Calu3 (cell line): Measurements from ENCODE around the gene PTPRN2. TPM values are rescaled to one million over a fixed set of nuclear protein-coding genes. Genes with fewer than 3 reads are reported as not detected.

Experiments used
- BruUV-seq: library from RNA; stranded (reverse); fragments of 400-500 nt; replicated peaks from 2 replicates; lab custom pipeline; 2021; lab: Mats Ljungman, UMichigan
- CTCF ChIA-PET: fragments of 300-600 bp; sonication (Branson Sonifier 250); formaldehyde crosslinking; loops from one replicate; lab custom pipeline; 2022; ENCODE audit warnings: antibody characterized with exemption; lab: Charles Lee
- DNase-seq: peaks from one replicate; pipeline ENCODE4 v3.0.0; 2022
- H3K27ac Mint-ChIP-seq: one replicate; pipeline ENCODE4 v1.8.0; 2022; ENCODE audit warnings: mixed read lengths; ENCODE audit not compliant: unreplicated experiment
- H3K27me3 Mint-ChIP-seq: one replicate; pipeline ENCODE4 v1.8.0; 2022; ENCODE audit warnings: mixed read lengths; ENCODE audit not compliant: unreplicated experiment
- H3K36me3 Mint-ChIP-seq: one replicate; pipeline ENCODE4 v1.8.0; 2022; ENCODE audit warnings: mild to moderate bottlenecking, moderate library complexity, mixed read lengths; ENCODE audit not compliant: insufficient read depth, unreplicated experiment
- H3K4me1 Mint-ChIP-seq: one replicate; pipeline ENCODE4 v1.8.0; 2022; ENCODE audit warnings: mild to moderate bottlenecking, low read depth, mixed read lengths; ENCODE audit not compliant: unreplicated experiment
- H3K4me3 Mint-ChIP-seq: one replicate; pipeline ENCODE4 v1.8.0; 2022; ENCODE audit warnings: mild to moderate bottlenecking, low read depth, moderate library complexity, mixed read lengths; ENCODE audit not compliant: unreplicated experiment
- H3K9me3 Mint-ChIP-seq: one replicate; pipeline ENCODE4 v1.8.0; 2022; ENCODE audit warnings: low read depth, mixed read lengths; ENCODE audit not compliant: unreplicated experiment
- CTCF ChIP-seq: fragments of 200-600 bp; IDR thresholded peaks from one replicate; pipeline ENCODE4 v1.8.0; 2022; ENCODE audit warnings: antibody characterized with exemption; ENCODE audit not compliant: unreplicated experiment
- intact Hi-C: fragments of 100-400 bp; cut with micrococcal nuclease; formaldehyde crosslinking; loops from one replicate; pipeline ENCODE4 v1.10.0; 2022; ENCODE audit not compliant: unreplicated experiment
- total RNA-seq: library from RNA; stranded (reverse); gene quantifications from 2 replicates; pipeline ENCODE4 v1.2.3, GENCODE V29; 2022

PTPRN2 gene
- total RNA-seq, 1 experiment from 2014 or later = 2.0 TPM

- intact Hi-C loops = no loop called here
- Mint-ChIP-seq H3K4me1 (no peaks in the 10 kb centered on the region), H3K27me3 (no peaks in the 10 kb centered on the region), H3K9me3 (peaks cover 9% of the 10 kb centered on the region), H3K4me3 (no peak overlapping the region), H3K27ac (no peak overlapping the region), H3K36me3 (no peaks in the 10 kb centered on the region)
- no peak for TF ChIP-seq CTCF
- CTCF ChIA-PET = no interaction called here
- DNase-seq = no peak
- BruUV-seq = no TSS peak
These were observed 765.5 kb downstream of the PTPRN2 start for GRCh38 chr7:157821959-157822687.

- no peak overlapping the region for H3K27ac Mint-ChIP-seq
- peaks cover 9% of the 10 kb centered on the region for H3K9me3 Mint-ChIP-seq
- no peak for DNase-seq
- no peaks in the 10 kb centered on the region for H3K4me1 Mint-ChIP-seq
- H3K27me3 Mint-ChIP-seq = no peaks in the 10 kb centered on the region
- BruUV-seq = no TSS peak
- CTCF ChIA-PET = no interaction called here
- H3K4me3 Mint-ChIP-seq = no peak overlapping the region
- no peak for TF ChIP-seq CTCF
- intact Hi-C loops = no loop called here
- no peaks in the 10 kb centered on the region for H3K36me3 Mint-ChIP-seq
These were observed 766.8 kb downstream of the PTPRN2 start for GRCh38 chr7:157820796-157821195.

- H3K27ac Mint-ChIP-seq = no peak overlapping the region
- peaks cover 9% of the 10 kb centered on the region for H3K9me3 Mint-ChIP-seq
- H3K4me3 Mint-ChIP-seq = no peak overlapping the region
- CTCF ChIA-PET = no interaction called here
- H3K36me3 Mint-ChIP-seq = no peaks in the 10 kb centered on the region
- no peaks in the 10 kb centered on the region for H3K4me1 Mint-ChIP-seq
- no peaks in the 10 kb centered on the region for H3K27me3 Mint-ChIP-seq
- no TSS peak for BruUV-seq
- TF ChIP-seq CTCF = no peak
- intact Hi-C loops = no loop called here
- no peak for DNase-seq
These were observed 768.2 kb downstream of the PTPRN2 start for GRCh38 chr7:157819455-157819807.

- Mint-ChIP-seq H3K4me1 (no peaks in the 10 kb centered on the region), H3K27ac (no peak overlapping the region), H3K9me3 (peaks cover 9% of the 10 kb centered on the region), H3K4me3 (no peak overlapping the region), H3K36me3 (no peaks in the 10 kb centered on the region), H3K27me3 (no peaks in the 10 kb centered on the region)
- CTCF ChIA-PET = no interaction called here
- intact Hi-C loops = no loop called here
- no TSS peak for BruUV-seq
- no peak for DNase-seq
- no peak for TF ChIP-seq CTCF
These were observed 768.7 kb downstream of the PTPRN2 start for GRCh38 chr7:157818701-157819454.
